Activated CD4-positive, alpha-beta T cell treated with anti-CD3 and anti-CD28 coated beads, Interleukin-2, amount 10 ng/mL, durations not matched to agents 7 days and 5 days (primary cell): ENCODE results near the gene KHDC1L. TPM values are rescaled to one million over a fixed set of nuclear protein-coding genes. Genes with fewer than 3 reads are reported as not detected.
"Not testable (repeated sequence)": the region's sequence is repeated elsewhere in the genome, so short reads cannot be mapped to it uniquely, and the experiment has no call there.

Source experiments
- CTCF ChIA-PET: fragments of 350-600 bp; sonication (Branson Sonifier 250); formaldehyde crosslinking; loops from one replicate; lab custom pipeline; 2021; ENCODE audit warnings: antibody characterized with exemption; lab: Charles Lee
- POLR2A ChIA-PET: fragments of 350-600 bp; sonication (Branson Sonifier 250); formaldehyde crosslinking; loops from one replicate; lab custom pipeline; 2021; ENCODE audit warnings: antibody characterized with exemption; lab: Charles Lee
- DNase-seq: peaks from one replicate; pipeline ENCODE4 v3.0.0-alpha.2; 2020
- H3K27ac Mint-ChIP-seq: one replicate; pipeline ENCODE4 v1.8.0; 2021; ENCODE audit warnings: mild to moderate bottlenecking, moderate library complexity, mixed read lengths
- H3K27me3 Mint-ChIP-seq: one replicate; pipeline ENCODE4 v1.8.0; 2021; ENCODE audit warnings: mixed read lengths
- H3K36me3 Mint-ChIP-seq: one replicate; pipeline ENCODE4 v1.8.0; 2021; ENCODE audit warnings: low read depth, mixed read lengths
- H3K4me1 Mint-ChIP-seq: one replicate; pipeline ENCODE4 v1.8.0; 2021; ENCODE audit warnings: mixed read lengths
- H3K4me3 Mint-ChIP-seq: one replicate; pipeline ENCODE4 v1.8.0; 2021; ENCODE audit warnings: mild to moderate bottlenecking, moderate library complexity, mixed read lengths
- H3K9me3 Mint-ChIP-seq: one replicate; pipeline ENCODE4 v1.8.0; 2021; ENCODE audit warnings: mixed read lengths
- total RNA-seq, 2 experiments: library from RNA; stranded (reverse); gene quantifications; one replicate each; pipeline ENCODE4 v1.2.3, GENCODE V29; 2021

Gene KHDC1L
- total RNA-seq, 2 experiments from 2014 or later, result 0.35 TPM; not detected in 1

GRCh38 chr6:73240730-73241129 is 15.4 kb upstream of the KHDC1L start:
- Mint-ChIP-seq H3K36me3 (no peaks in the 10 kb centered on the region), H3K27ac (no peak overlapping the region), H3K27me3 (peaks cover 7% of the 10 kb centered on the region), H3K4me1 (no peaks in the 10 kb centered on the region), H3K4me3 (no peak overlapping the region), H3K9me3 (no peaks in the 10 kb centered on the region)
- POLR2A ChIA-PET, result no interaction called here
- no peak for DNase-seq
- CTCF ChIA-PET, result no interaction called here

DNA sequence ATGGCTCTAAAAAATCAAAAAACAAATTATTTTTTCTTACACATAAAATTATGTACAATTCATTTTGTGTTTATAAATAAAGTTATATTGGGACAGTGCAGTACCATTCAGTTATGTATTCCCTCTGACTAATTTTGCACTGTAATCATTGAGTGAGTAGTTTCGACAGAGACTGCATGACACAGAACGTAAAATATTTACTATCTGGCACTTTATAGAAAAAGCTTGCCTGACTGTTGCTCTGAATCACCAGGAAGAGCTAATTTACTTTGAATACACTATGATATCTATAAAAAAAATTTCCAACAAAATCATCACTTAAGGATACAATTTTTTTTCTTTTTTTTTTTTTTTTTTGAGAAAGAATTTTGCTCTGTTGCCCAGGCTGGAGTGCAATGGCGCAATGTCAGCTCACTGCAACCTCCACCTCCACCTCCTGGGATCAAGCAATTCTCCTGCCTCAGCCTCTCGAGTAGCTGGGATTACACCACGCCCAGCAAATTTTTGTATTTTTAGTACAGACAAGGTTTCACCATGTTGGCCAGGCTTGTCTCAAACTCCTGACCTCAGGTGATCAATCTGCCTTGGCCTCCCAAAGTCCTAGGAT is 11.0 kb upstream of the KHDC1L start:
- H3K4me3 Mint-ChIP-seq, result no peak overlapping the region
- CTCF ChIA-PET, result no interaction called here
- POLR2A ChIA-PET, result no interaction called here
- no peaks in the 10 kb centered on the region for H3K36me3 Mint-ChIP-seq
- H3K27ac Mint-ChIP-seq, result no peak overlapping the region
- no peak for DNase-seq
- no peaks in the 10 kb centered on the region for H3K27me3 Mint-ChIP-seq
- no peaks in the 10 kb centered on the region for H3K9me3 Mint-ChIP-seq
- H3K4me1 Mint-ChIP-seq, result no peaks in the 10 kb centered on the region

DNA sequence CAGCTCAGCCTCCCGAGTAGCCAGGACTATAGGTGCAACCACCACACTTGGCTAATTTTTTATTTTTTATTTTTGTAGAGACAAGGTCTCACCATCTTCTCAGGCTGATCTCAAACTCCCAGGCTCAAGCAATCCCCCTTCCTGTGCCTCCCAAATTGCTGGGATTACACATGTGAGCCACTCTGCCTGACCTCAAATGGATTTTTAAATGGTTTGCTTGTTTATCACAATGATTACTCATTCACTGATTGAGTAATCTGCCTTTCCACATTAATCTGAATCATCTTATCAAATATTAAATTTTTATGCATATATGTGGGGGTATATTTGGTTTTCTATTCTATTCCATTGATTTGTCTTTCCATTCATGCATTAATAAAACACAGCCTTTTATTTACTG is 9.4 kb upstream of the KHDC1L start:
- Mint-ChIP-seq H3K4me1 (no peaks in the 10 kb centered on the region), H3K27ac (no peak overlapping the region), H3K9me3 (no peaks in the 10 kb centered on the region), H3K4me3 (no peak overlapping the region), H3K27me3 (no peaks in the 10 kb centered on the region), H3K36me3 (no peaks in the 10 kb centered on the region)
- no peak for DNase-seq
- POLR2A ChIA-PET, result no interaction called here
- CTCF ChIA-PET, result no interaction called here

- CTCF ChIA-PET, POLR2A ChIA-PET, H3K4me3 Mint-ChIP-seq, H3K9me3 Mint-ChIP-seq, H3K27ac Mint-ChIP-seq, H3K36me3 Mint-ChIP-seq, H3K27me3 Mint-ChIP-seq, H3K4me1 Mint-ChIP-seq, DNase-seq: not testable (repeated sequence)
These were observed 8.7 kb upstream of the KHDC1L start for GRCh38 chr6:73233971-73234370.

DNA sequence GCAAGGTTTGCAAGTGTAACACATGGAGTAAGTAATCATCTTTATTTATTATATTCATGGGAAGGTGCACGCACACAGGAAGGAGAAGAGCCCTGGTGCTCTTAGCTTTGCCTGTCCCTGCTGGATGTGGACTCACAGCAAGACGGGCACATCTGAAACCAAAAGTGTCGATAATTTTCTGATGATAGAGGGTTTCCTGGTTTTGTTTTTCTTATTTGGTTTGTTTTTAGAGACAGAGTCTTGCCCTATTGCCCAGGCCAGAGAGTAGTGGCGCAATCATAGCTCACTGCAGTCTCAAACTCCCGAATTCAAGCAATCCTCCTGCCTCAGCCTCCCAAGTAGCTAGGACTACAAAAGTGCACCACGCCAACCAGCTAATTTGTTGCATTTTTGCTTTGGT is 7.8 kb upstream of the KHDC1L start:
- Mint-ChIP-seq H3K4me3 (no peak overlapping the region), H3K36me3 (no peaks in the 10 kb centered on the region), H3K27ac (no peak overlapping the region), H3K9me3 (no peaks in the 10 kb centered on the region), H3K4me1 (no peaks in the 10 kb centered on the region), H3K27me3 (no peaks in the 10 kb centered on the region)
- ChIA-PET POLR2A (no interaction called here), CTCF (no interaction called here)
- no peak for DNase-seq

DNA sequence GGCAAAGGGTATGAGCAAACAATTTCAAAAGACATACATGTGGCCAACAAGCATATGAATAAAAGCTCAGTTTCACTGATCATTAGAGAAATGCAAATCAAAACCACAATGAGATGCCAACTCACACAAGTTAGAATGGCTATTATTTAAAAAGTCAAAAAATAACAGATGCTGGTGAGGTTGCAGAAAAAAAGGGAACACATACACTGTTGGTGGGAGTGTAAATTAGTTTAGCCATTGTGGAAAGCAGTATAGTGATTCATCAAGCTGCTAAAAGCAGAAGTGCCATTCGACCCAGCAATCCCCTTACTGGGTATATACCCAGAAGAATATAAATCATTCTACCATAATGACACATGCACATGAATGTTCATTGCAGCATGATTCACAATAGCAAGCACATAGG is 6.7 kb upstream of the KHDC1L start:
- DNase-seq, result no peak
- CTCF ChIA-PET, result no interaction called here
- Mint-ChIP-seq H3K27ac (no peak overlapping the region), H3K4me1 (no peaks in the 10 kb centered on the region), H3K27me3 (no peaks in the 10 kb centered on the region), H3K4me3 (no peak overlapping the region), H3K36me3 (no peaks in the 10 kb centered on the region), H3K9me3 (no peaks in the 10 kb centered on the region)
- POLR2A ChIA-PET, result no interaction called here

GRCh38 chr6:73227606-73228255 is 2.4 kb upstream of the KHDC1L start:
- no peak overlapping the region for H3K4me3 Mint-ChIP-seq
- H3K9me3 Mint-ChIP-seq, result no peaks in the 10 kb centered on the region
- ChIA-PET POLR2A (no interaction called here), CTCF (interaction anchor here (0.7 kb wide), 1 partner anchor 225 kb away, joined by 3 read pairs; no protein-coding TSS in a partner anchor)
- DNase-seq, result no peak
- no peaks in the 10 kb centered on the region for H3K4me1 Mint-ChIP-seq
- H3K27ac Mint-ChIP-seq, result no peak overlapping the region
- H3K36me3 Mint-ChIP-seq, result no peaks in the 10 kb centered on the region
- no peaks in the 10 kb centered on the region for H3K27me3 Mint-ChIP-seq

- POLR2A ChIA-PET, result no interaction called here
- DNase-seq, result no peak
- Mint-ChIP-seq H3K27ac (no peak overlapping the region), H3K4me1 (no peaks in the 10 kb centered on the region), H3K36me3 (no peaks in the 10 kb centered on the region), H3K4me3 (no peak overlapping the region), H3K9me3 (peaks cover 2% of the 10 kb centered on the region), H3K27me3 (no peaks in the 10 kb centered on the region)
- CTCF ChIA-PET, result interaction anchor here (0.9 kb wide), 1 partner anchor 13 kb away, joined by 3 read pairs; no protein-coding TSS in a partner anchor
These were observed 8.4 kb downstream of the KHDC1L start for GRCh38 chr6:73216859-73217258.

DNA sequence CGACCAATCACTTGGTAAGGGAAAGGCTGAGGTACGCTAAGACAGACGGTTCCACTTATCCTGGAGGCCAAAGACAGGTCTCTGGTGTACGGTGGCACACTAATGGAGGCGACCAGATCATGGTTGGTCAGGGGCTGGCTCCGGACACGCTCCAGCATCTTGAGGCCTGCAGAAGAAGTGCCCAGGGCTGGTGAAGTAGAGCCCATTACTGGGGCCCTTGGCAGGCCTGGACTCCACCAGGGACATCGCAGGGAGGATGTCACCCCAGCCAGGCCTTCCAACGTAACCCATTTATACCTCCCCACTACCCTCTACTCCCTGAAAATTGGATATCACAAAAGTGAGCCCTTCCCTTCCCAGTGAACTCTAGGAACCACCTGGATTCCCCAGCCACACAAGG is 16.2 kb downstream of the KHDC1L start:
- no peaks in the 10 kb centered on the region for H3K9me3 Mint-ChIP-seq
- H3K27ac Mint-ChIP-seq, result no peak overlapping the region
- no peak overlapping the region for H3K4me3 Mint-ChIP-seq
- H3K4me1 Mint-ChIP-seq, result no peaks in the 10 kb centered on the region
- DNase-seq, result no peak
- no peaks in the 10 kb centered on the region for H3K36me3 Mint-ChIP-seq
- H3K27me3 Mint-ChIP-seq, result no peaks in the 10 kb centered on the region
- CTCF ChIA-PET, result no interaction called here
- POLR2A ChIA-PET, result no interaction called here

- ChIA-PET CTCF (no interaction called here), POLR2A (no interaction called here)
- no peak overlapping the region for H3K4me3 Mint-ChIP-seq
- no peak for DNase-seq
- no peaks in the 10 kb centered on the region for H3K36me3 Mint-ChIP-seq
- H3K4me1 Mint-ChIP-seq, result no peaks in the 10 kb centered on the region
- no peaks in the 10 kb centered on the region for H3K27me3 Mint-ChIP-seq
- no peaks in the 10 kb centered on the region for H3K9me3 Mint-ChIP-seq
- no peak overlapping the region for H3K27ac Mint-ChIP-seq
These were observed 18.0 kb downstream of the KHDC1L start for GRCh38 chr6:73207221-73207837.

DNA sequence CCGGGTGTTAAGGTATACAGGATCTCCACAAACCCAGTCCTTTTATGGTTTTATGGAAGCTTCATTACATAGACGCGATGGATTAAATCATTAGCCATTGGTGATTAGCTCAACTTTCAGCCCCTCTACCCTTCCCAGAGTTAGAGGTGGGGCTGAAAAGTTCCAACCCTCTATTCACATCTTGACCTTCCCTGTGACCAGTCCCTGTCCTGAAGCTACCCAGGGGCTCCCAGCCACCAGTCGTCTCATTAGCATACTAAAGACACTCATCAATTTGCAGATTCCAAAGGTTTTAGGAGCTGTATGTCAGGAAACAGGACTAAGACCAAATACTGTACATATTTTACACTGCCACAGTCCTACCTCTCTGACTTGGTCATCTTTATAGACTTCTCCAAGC is 21.0 kb downstream of the KHDC1L start:
- Mint-ChIP-seq H3K4me1 (no peaks in the 10 kb centered on the region), H3K9me3 (no peaks in the 10 kb centered on the region), H3K4me3 (no peak overlapping the region), H3K36me3 (no peaks in the 10 kb centered on the region), H3K27ac (no peak overlapping the region), H3K27me3 (no peaks in the 10 kb centered on the region)
- ChIA-PET POLR2A (no interaction called here), CTCF (interaction anchor here (0.6 kb wide), 1 partner anchor 1099 kb away, joined by 3 read pairs; no protein-coding TSS in a partner anchor)
- no peak for DNase-seq

- POLR2A ChIA-PET, result no interaction called here
- DNase-seq, result no peak
- Mint-ChIP-seq H3K36me3 (no peaks in the 10 kb centered on the region), H3K27me3 (no peaks in the 10 kb centered on the region), H3K4me1 (no peaks in the 10 kb centered on the region), H3K27ac (no peak overlapping the region), H3K9me3 (no peaks in the 10 kb centered on the region), H3K4me3 (no peak overlapping the region)
- CTCF ChIA-PET, result interaction anchor here (0.8 kb wide), 1 partner anchor 13 kb away, joined by 3 read pairs; no protein-coding TSS in a partner anchor
These were observed 22.2 kb downstream of the KHDC1L start for GRCh38 chr6:73203098-73203497.

GRCh38 chr6:73200735-73201134 is 24.6 kb downstream of the KHDC1L start:
- no peaks in the 10 kb centered on the region for H3K4me1 Mint-ChIP-seq
- no peaks in the 10 kb centered on the region for H3K27me3 Mint-ChIP-seq
- no peak overlapping the region for H3K27ac Mint-ChIP-seq
- DNase-seq, result no peak
- H3K36me3 Mint-ChIP-seq, result no peaks in the 10 kb centered on the region
- ChIA-PET POLR2A (interaction anchor here (0.7 kb wide), 1 partner anchor 11 kb away, joined by 3 read pairs; no protein-coding TSS in a partner anchor), CTCF (no interaction called here)
- H3K4me3 Mint-ChIP-seq, result no peak overlapping the region
- H3K9me3 Mint-ChIP-seq, result no peaks in the 10 kb centered on the region
